Stimulated activated CD4-positive, alpha-beta T cell treated with anti-CD3 and anti-CD28 coated beads, TNF-alpha, amount 100 ng/mL, for 48 hours (primary cell): Measurements from ENCODE around the gene KCNMA1.
"Not testable (repeated sequence)": the region's sequence is repeated elsewhere in the genome, so short reads cannot be mapped to it uniquely, and the experiment has no call there.

Source experiments
- DNase-seq, 3 donors: peaks; one replicate each; pipeline ENCODE4 v3.0.0-alpha.2; 2020; ENCODE audit warnings: low read depth in 3 of 3

KCNMA1 gene

DNA sequence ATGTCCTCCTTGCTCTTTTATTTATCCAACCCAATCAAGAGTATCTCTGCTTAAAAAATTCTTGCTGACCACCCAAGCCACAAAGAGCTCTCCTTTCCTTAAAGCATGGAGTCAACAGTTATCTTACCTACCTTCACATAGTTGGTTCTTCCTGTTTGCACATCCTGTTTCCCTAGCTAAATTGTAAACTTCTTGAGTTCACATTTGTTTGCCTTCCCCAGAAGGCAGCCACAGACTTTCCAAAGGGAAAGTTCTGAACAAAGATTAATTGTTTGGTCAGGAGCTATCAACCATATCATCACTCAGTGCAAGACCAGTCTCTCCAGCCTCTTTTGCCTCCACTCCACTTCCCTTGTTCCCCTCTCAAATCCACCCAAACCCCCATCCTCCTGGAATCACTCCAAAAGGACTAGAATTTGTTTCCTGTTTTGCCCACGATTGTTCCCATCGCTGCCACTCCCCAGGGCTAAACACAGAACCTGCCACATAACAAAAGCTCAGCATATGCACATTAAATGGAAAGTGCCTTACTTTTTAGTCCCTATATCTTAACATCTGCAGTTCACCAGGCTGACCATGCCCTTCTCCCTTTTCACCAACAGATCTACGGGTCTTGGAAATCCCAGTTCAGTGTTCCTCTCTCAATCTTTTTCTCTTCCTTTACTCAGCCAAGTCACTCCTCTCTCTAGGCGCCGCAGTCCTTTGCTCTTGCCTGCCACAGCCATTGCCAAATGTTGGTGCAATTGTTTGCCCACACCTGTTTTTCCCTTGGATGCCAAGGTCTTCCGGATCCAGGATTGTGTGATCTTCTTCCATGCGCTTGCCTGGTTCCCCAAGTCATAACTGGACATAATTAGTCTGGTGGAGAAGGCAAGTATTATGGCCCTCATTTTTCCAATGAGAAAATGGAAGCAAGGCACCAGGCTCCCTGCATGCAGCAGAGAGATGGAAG lies 265.5 kb downstream of the KCNMA1 start:
- DNase-seq, result no peak

DNA sequence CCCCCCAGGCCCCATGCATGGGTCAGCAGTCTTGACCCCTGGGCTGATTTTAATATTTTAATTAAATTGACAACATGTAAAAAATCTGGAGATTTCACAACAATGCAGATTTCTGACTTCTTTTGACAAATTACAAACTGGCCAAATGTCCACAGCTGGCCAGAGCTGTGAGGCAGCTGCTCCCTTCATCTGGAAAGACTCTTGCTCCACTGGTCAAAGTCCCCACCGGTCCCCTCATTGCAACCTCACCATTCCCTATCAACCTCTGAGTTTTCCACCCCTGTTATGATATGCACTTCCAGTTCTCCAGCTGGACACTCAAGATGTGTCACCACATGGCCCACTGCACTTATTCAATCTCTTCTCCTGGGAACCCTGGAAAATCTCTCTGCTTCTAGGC lies 266.2 kb downstream of the KCNMA1 start:
- no peak for DNase-seq

DNA sequence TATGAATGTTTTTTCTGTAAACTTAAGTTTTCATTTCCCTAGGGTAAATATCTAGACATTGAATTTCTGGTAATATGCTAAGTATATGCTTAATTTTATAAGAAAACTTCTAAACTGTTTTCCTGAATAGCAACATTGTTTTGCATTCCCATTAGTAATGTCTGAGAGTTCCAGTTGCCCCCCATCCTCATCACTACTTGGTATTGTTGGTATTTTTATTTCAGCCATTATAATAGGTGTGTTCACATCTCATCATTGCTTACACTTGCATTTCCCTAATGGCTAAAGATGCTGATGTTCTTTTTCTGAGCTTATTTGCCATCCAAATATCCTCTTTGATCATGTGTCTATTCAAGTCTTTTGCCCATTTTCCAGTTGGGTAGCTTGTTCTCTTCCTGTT lies 269.6 kb downstream of the KCNMA1 start:
- no peak for DNase-seq

DNA sequence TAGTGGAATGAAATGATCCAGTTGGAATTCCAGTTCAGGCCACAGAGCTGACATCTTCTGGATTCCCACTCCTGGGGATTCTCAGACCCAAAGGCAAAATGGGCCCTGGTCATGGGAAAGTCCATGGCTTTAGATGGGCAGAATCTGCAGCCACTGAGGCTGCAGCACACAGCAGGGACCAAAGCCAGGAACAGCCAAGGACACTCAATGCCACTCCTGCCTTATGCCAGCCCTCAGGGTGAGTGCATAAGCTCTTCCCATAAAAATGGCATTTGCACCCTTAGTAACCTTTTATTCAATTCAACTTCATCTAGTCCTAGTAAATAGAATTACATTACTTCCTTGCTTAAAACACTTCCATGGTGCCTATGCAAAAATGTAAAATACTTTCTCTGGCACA lies 274.4 kb downstream of the KCNMA1 start:
- DNase-seq, result no peak

DNA sequence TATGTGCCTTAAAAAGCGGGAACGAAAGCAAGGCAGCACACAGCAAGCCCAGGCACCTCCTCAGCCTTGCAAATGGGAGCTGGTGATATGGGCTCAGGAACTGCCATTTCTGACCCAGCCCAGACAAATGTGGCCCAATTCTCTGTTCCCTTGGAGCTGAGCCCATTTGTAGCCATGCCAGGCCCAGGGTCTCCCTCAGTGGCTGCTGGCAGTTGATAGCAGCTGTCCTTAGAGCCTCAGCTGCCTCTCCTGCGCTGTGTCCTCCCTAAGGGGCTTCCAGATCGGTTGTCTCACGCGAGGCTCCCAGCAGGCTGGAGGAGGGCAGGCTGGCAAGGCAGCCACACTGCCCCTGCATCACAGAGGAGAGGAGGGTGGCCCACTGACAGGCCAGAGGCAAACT lies 275.8 kb downstream of the KCNMA1 start:
- DNase-seq, result no peak

DNA sequence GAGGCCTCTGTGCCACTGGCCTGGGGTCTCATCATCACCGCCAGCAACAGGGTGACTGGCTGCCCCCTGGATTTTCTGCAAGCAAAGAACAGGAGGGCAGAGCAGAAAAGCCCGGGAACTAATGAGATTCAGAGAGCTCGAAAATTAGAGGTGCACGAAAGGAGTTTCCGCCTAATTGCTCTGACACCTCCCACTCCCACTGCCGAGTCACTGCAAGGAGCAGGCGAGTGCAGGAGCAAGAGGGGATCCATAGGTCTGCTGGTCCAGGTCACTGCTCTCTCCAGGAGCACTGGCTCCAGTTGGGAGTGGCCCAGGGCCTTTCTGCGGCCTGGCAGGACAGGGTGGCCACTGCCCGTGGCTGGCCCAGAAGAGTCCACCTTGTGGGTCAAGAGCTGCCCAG lies 276.2 kb downstream of the KCNMA1 start:
- no peak for DNase-seq

DNA sequence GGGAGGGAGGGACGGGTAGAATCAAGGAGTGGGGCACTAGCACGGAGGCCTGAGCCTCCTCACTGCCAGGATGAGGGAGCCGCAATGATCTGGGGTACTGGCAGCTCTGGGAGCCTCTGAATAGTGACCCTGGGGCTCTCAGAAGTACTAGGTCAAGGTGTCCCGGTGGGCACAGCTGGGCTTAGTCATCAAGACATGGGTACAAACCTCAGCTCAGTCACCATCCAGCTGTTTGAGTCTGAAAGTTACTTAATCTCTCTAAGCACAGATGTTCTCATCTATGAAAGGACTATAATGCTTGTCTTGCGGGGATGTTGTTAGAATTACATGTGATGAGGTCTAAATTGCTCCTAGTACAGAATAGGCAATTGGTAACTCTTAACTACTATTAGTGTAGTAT lies 276.8 kb downstream of the KCNMA1 start:
- DNase-seq, result no peak

DNA sequence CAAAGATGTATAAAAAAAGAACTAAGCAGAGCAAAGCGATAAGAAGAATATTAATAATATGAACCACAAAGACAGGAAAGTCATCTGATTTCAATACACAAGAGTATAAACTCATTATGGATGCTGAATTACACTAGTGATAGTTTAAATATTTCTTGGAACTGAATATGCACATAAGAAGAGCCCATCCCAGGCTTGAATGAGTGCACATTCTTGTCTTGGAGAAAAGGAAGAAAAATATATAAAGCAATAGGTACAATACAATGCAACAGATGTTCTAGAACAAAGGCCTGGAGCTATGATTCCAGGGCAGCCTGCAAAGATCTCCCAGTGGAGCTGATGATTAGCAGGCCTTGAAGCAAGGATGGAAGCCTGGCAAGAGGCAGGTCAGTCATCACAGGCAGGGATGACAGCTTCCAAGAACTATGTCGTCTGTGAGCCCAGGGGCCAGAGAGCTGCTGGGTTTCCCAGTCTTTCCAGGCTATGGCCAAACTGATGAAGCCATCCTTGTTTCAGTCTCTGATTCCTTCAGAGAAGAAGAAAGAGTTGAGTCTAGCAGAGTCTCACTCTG lies 277.6 kb downstream of the KCNMA1 start:
- DNase-seq, result no peak

DNA sequence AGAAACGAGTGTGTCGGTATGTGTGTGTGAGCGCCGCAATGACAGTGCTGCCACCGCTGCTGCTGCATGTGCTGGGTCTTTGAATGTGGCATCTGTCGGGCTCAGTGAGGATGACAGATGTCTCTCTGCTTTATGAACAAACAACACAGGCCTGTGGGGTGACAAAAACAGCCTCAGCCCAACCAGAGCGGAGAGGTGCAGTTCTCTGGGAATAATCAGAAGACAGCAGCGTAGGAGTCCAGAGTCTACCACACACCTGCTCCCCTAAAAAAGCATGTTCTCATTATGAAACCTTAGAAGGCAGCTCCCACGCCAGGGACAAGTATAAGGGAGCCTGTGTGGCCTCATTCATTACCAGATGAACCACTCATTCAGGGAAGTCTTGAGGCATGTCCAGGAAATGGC lies 278.3 kb downstream of the KCNMA1 start:
- no peak for DNase-seq

DNA sequence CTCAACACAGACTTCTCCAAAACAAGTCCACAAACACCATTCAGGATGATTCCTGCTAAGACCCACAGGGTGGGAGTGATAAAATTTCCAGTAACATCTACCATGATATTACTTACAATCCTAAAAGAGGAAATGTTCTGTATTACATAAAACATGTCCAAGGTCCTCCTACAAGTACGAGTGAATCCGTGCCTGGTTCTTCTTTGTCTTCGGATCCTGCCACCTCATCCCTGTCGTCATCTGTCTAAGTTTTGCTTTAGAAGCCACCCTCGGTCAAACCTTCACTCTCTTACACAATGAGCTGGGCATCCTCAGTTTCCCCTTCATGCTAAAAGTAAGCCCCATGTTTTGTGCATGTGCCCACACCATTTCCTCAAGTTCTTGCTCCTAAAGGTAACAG lies 279.0 kb downstream of the KCNMA1 start:
- DNase-seq, result no peak

DNA sequence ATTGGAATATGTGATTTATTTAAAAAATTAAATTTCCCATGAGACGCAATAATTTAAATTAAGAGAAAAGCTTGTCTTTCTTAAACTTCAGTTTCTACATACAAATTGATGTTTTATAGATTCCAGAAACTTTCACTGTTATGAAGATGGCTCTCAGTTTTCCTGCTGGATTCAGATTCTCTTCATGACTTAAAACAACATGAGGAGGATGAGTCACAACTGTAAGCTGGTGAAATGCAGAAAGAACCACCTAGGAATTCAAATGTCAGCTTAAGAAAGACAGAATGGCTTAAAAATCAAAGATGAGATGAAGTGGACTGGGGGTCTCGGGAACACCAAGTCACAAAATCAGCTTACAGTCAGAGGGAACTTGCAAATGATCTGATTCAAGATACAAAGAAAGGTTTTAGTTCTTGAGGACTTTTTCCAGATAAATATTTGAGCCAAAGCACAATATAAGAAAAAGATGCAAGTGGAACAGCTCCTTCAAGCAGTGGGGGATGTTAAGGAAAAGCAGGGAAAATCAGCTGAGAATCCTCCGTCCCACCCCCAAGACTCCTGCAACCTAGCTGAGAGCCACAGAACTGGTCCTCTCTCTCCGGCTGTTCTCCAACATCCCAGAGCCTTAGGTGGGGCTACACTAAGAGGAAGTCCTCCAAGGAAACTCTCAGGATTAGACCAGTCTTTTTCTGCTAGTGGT lies 279.8 kb downstream of the KCNMA1 start:
- DNase-seq, result no peak

DNA sequence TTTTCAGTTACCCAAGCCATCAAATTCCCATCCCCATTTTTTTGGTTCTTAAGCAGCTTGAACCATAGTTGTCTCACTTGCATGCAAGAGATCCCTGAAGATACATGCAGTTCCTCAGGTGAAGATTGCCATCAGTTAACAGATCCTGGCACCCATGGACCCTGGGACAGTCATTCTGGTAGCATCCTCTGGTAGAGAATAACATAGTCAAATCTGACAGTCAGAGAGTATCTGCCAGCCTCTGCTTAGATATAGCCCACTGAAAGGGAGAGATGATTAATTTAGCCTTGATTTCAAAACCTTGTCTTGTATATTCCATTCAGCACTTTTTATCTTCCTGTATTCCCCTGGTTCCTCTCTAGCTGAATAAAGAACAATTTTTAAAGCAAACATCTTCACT lies 280.4 kb downstream of the KCNMA1 start:
- DNase-seq, result no peak

DNA sequence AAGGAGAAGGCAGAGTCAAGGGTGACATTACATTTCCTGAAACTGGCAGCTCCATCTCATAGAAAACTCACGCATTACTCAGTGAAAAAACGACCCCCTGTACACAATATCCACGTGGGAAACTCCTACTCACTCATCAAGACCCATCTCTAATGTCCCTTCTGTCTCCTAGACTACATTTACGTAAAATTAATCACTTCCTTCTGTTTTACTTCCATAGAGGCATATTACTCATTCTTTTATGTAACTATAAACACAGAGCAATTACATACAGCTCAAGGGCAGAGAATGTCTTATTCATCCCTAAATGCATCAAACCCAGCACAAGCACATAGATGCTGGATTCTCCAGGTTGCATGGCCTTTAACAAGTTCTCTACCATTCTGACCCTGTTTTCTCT lies 281.8 kb downstream of the KCNMA1 start:
- DNase-seq, result no peak

DNA sequence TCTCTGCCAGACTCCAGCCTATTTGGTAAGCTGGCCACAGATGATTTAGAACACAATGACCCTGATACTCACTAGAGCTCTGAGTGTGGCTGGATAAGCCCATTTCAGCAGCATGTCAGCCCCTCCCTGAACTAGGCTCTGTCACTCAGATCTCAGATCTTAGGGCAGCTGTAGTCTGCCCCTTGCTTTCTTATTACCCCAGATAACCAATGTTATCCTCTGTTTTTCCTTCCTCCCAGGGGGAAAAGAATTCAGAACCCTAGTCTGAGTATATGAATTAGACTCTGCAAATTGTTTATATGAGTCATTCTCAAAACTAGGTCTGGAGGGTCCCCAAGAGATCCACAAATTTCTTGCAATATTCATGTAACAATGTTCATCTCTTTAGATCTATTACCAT lies 286.2 kb downstream of the KCNMA1 start:
- no peak for DNase-seq

DNA sequence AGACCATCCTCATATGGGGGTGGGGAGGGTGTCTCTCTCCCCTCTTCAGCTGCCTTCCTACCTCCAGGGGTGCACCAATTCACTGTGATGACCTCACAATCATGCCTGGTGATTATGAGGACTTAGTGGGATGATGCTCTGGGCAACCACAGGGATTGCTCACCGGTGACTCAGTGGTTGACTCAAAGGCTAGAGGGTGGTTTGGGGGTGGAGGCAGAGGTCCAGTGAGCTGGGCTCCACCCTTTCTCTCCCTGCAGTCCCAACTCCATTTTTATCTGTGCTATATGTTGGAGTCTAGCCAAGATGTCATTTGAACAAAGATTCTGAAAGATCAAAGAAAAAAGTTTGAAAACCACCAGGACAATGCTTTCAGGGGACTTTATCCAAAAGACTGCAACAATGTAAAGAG lies 286.9 kb downstream of the KCNMA1 start:
- DNase-seq, result peak in 1 of 3 donors; percentile 9

DNA sequence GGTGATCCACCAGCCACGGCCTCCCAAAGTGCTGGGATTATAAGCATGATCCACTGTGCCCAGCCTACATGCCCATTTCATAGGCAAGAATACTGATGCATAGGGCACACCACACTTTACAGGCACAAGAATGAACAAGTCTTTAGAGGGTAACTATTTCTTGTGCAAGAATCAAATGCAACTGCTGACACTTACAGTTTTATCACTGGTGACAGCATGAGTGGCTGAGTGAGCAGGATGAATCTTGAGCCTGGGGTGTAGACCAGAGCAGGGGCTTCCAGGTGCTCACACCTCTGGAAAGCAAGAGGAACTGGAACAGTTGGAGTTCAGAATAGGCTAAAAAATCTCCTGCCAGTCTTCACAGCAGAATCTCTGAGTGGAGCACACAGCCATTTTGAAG lies 287.5 kb downstream of the KCNMA1 start:
- DNase-seq, result no peak

DNA sequence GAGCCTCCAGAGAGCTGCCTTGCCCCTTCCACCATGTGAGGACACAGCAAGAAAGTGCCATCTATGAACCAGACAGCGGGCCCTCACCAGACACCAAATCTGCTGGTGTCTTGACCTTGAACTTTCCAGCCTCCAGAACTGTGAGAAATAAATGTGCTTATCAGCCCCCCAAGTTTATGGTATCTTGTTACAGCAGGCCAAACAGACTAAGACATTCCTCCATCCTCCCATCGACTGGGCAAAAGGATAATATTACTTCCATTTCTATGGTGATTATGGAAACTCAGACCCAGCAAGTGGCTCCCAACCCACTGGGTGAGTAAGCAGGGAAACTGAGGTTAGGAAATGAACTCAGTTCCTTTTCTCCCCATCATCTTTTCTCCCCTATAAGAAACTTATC lies 288.4 kb downstream of the KCNMA1 start:
- no peak for DNase-seq

DNA sequence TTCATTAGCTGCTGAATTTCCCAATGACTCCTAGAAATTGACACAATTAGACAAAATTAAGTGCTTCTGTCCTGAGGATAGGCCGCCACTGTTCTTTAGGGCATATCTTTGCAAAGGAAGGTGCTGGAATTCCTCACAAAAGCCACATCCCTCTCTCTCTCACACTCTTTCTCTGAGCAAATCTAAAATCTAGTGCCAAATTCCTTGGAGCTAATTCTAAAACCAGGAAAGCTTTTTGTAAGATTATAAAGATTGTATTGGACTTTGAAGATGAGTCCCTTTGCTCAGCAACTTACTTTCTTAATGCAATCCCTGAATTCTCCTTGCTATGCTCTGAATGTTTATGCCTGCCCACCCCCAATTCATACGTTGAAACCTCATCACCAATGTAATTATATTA lies 288.9 kb downstream of the KCNMA1 start:
- no peak for DNase-seq

DNA sequence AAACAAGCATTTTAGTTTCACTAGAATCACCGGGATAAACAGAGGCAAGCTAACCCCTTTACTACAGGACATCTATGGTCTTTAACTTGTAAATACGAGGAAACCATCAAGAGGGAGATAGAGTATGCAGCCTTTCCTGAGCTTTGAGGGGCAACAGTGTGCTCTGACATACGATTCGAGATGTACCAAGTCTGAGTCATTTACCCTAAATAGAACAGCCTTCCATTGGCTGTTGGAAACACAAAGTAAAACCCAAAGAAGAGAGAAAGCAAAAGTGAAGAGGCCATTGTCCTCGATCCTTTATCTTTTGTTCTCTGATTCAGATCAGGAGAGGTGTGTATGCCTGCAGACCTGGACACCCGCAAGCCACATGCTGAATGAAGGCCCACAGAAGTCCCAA lies 289.5 kb downstream of the KCNMA1 start:
- no peak for DNase-seq

DNA sequence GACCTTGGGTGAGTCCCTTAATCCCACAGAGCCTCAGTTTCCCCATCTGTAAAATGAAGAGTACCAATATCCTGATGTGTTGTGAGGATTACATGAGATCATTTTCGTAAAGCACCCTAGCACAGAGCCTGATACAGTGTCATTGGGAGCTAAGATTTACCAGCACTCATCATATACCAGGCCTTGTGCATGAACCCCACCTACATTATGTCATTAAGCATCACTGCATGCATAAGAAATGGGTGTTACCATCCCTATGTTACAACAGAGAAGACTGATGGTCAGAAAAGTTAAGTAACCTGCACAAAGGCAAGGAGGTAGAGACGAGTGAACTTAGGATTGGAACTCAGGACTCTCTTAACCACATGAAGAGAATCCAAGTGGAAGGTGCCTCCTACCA lies 290.6 kb downstream of the KCNMA1 start:
- DNase-seq, result no peak

DNA sequence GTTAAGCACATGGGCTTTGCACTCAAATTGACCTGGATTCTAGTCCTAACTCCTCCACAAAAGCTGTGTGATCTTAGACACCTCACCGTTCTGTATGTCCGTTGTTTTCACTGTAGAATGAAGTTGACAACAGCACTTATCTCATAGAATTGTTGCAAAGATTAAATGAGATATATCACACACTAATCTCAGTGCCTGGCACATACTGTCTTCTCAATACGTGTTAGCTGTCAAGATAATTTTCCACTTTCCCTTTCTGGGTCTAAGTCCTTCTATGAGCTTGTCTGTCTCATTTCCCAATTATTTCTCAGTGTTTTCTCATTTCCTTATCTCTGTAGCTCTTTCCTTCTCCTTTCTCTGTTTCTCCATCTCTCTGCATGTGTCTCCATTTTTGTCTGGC lies 296.6 kb downstream of the KCNMA1 start:
- no peak for DNase-seq

DNA sequence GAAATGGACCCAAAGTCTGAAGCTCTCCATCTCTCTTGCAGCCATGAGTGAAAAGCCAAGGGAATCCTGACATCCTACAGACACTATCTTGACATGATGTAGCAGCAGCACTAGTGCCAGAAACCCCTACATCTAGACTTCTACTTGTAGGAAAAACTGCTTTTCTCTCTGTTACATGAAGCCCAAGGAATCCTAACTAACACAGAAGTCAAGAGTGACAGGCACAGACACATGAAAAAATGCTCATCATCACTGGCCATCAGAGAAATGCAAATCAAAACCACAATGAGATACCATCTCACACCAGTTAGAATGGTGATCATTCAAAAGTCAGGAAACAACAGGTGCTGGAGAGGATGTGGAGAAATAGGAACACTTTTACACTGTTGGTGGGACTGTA lies 297.7 kb downstream of the KCNMA1 start:
- DNase-seq, result not testable (repeated sequence)

DNA sequence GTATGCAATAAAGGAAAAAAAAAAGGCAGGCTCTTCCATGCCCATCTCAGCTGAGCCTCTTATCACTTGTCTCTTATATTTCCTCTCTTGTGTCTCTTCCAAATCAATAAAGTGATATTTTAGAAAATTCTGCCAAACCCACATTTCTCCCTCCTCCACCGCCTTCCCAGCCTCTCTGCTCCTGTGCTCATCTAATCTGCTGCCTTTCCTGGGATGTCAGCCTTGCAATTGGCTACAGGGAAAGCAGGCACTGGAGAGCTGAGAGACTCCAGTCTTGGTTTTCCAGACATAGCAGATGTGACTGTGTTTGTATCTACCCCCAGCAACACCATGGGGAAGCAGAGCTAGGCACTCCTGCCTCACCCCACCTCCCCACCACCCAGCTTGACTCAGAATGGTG lies 298.4 kb downstream of the KCNMA1 start:
- DNase-seq, result no peak
